ENCODE data around the gene TERF2IP.

TERF2IP gene

DNA sequence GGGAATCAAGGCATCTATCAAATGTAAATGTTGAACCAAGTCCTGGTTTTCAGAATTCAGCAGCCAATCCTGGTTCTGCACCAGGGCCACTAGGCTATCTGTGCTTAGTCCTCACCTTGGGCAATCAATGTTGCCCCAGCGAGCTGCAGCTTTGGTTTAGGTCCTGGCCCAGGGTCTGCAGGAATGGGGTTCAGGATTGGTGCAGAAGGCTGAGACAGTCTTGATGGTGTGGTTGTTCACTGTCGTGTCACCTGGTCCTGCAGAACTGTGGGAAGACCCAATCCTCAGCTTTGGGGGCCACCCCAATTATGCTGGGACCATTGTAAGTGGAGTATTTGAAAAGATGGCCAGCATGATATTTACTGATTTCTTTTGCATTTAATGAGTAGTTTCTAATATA lies 10.6 kb downstream of the TERF2IP start:
- DNase-seq (ENCODE audit: low spot score), result no peak
- in situ Hi-C loops (cut with MboI; ENCODE audit: low pct_unique_long_range_greater_than_20kb, low sequenced_read_pairs, unreplicated experiment), result loop anchor here (25.0 kb wide), 1 partner anchor 104 kb away; no protein-coding TSS in a partner anchor
- TF ChIP-seq, protein P1, sequence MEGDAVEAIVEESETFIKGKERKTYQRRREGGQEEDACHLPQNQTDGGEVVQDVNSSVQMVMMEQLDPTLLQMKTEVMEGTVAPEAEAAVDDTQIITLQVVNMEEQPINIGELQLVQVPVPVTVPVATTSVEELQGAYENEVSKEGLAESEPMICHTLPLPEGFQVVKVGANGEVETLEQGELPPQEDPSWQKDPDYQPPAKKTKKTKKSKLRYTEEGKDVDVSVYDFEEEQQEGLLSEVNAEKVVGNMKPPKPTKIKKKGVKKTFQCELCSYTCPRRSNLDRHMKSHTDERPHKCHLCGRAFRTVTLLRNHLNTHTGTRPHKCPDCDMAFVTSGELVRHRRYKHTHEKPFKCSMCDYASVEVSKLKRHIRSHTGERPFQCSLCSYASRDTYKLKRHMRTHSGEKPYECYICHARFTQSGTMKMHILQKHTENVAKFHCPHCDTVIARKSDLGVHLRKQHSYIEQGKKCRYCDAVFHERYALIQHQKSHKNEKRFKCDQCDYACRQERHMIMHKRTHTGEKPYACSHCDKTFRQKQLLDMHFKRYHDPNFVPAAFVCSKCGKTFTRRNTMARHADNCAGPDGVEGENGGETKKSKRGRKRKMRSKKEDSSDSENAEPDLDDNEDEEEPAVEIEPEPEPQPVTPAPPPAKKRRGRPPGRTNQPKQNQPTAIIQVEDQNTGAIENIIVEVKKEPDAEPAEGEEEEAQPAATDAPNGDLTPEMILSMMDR (IDR thresholded peaks at IDR 0.05; ENCODE audit: extremely low read depth, insufficient read depth, missing control alignments), result no peak

DNA sequence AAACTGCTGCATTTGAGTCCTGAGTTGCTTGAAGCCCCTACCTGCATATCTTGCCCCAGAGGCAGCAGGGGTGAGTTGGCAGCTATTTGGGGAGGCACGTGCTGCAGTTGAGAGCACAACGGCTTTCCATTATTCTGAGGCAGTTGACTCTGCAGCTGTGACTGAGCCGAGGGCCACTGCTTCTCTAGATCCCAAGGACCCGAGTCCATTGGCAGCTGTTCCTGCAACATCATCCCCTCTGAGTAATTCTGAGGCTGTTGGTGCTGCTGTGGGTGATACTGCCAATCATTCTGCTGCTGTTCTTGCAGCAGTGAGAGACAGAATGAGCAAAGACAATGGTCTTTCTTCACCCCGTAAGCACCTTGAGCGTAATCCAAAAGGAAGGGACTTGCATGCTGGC lies 12.7 kb downstream of the TERF2IP start:
- TF ChIP-seq, protein P1 (IDR thresholded peaks at IDR 0.05; ENCODE audit: extremely low read depth, insufficient read depth, missing control alignments), result no peak
- in situ Hi-C loops (cut with MboI; ENCODE audit: low pct_unique_long_range_greater_than_20kb, low sequenced_read_pairs, unreplicated experiment), result loop anchor here (25.0 kb wide), 1 partner anchor 102 kb away; no protein-coding TSS in a partner anchor
- DNase-seq (ENCODE audit: low spot score), result no peak

DNA sequence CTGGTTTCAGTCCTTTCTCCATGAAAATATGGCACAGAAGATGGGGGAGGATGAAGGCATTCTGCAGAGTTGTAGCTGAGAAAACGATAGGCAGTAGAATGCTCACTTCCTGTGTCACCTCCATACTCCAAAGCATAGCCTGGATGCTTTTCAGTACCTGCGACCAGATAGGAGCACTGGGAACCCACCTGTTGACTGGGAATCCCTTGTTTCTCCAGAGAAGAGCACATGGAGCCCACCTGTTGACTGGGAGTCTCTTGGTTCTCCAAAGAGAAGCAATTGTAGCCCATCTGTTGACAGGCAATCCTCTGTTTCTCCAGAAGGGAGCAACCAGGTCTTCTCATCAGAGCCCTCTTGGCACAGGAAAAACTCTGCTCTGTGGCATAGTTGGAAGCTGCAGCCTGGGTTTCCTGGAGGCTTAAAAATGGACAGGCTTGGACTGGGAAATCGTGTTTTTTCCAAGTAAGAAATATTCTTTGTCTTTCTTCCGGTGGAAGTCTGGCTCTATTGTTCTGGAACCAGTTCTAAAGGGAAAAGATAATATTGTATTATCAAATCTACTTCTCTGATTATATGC lies 13.2 kb downstream of the TERF2IP start:
- DNase-seq (ENCODE audit: low spot score), result no peak
- TF ChIP-seq, protein P1 (IDR thresholded peaks at IDR 0.05; ENCODE audit: extremely low read depth, insufficient read depth, missing control alignments), result no peak
- in situ Hi-C loops (cut with MboI; ENCODE audit: low pct_unique_long_range_greater_than_20kb, low sequenced_read_pairs, unreplicated experiment), result loop anchor here (25.0 kb wide), 1 partner anchor 101 kb away; no protein-coding TSS in a partner anchor

DNA sequence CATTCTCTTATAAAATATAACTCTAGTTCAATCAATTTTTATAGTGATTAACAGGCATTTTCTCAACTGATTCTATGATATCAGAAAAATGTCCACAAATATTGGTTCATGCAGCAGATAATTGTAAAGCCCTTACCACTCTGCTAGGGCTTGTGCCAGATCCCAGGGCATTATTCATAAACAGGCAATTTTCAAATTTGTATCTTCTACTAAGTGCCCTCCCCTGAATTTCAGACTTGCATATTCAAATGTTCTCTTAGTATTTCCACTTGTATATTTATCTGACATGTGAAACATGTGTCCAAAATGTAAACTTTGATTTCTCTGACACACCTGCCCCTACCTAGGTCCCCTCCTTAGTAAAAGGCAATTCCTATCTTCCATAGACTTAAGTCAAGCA lies 19.9 kb downstream of the TERF2IP start:
- TF ChIP-seq, protein P1 (IDR thresholded peaks at IDR 0.05; ENCODE audit: extremely low read depth, insufficient read depth, missing control alignments), result no peak
- DNase-seq (ENCODE audit: low spot score), result no peak
- in situ Hi-C loops (cut with MboI; ENCODE audit: low pct_unique_long_range_greater_than_20kb, low sequenced_read_pairs, unreplicated experiment), result loop anchor here (25.0 kb wide), 1 partner anchor 95 kb away; no protein-coding TSS in a partner anchor

DNA sequence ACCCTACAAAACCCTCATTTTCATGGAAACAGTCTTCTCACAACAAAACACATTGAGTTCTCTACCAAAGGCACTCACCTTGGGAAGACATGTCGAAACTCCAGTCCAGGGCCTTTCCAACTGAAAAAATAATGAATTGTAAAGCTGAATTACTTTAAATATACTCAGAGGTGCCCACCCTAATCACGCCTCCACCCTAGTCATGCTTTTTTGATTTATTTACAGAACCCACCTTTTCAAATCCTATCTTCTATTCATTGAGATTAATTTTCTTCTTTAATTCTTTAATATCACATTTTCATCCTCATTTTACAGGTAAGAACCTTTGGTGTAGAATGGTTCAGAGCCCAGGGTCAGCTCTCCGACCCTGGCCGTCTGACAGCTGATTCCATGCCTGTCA lies 29.3 kb downstream of the TERF2IP start, which contains the start of gene CPHXL2:
CPHXL2 (minus strand) TSS at position 101 of the 400 bp plus-strand sequence; CDS start at position 91, 10 bp downstream.
- in situ Hi-C loops (cut with MboI; ENCODE audit: low pct_unique_long_range_greater_than_20kb, low sequenced_read_pairs, unreplicated experiment), result no loop called here
- TF ChIP-seq, protein P1 (IDR thresholded peaks at IDR 0.05; ENCODE audit: extremely low read depth, insufficient read depth, missing control alignments), result no peak
- no peak for DNase-seq (ENCODE audit: low spot score)

DNA sequence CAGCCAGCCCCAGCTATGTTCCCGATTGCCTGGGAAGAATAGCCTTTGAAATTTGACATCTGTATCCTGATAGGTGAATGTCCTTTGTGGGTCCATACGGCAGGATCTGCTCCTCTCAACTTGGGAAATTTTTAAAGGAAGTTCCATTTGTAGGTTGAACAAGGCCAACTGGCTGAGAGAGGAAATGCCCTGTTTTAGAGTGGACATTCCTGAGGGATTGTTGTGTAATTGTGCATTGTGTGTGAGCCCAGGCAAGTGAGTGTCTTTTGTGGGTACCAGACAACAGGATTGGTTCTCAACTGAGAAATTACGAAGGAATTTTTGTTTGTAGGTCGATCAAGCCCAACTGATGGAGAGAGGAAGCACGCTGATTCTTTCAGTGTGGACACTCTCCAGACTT lies 31.8 kb downstream of the TERF2IP start:
- TF ChIP-seq, protein P1 (IDR thresholded peaks at IDR 0.05; ENCODE audit: extremely low read depth, insufficient read depth, missing control alignments), result no peak
- in situ Hi-C loops (cut with MboI; ENCODE audit: low pct_unique_long_range_greater_than_20kb, low sequenced_read_pairs, unreplicated experiment), result no loop called here
- DNase-seq (ENCODE audit: low spot score), result no peak

Measured in GM13977 (cell line).